ENCODE measurements around the gene GABRB2.

Gene GABRB2

GRCh38 chr5:161546470-161547301 lies at the start of gene GABRB2:
GABRB2 (minus strand) TSS chr5:161546725; CDS start chr5:161546643, 82 bp downstream.
- peak within 1 kb of the TSS; percentile 22 for H3K4me3 ChIP-seq (ENCODE audit: low read depth, low read length)
- TF ChIP-seq, protein P1, sequence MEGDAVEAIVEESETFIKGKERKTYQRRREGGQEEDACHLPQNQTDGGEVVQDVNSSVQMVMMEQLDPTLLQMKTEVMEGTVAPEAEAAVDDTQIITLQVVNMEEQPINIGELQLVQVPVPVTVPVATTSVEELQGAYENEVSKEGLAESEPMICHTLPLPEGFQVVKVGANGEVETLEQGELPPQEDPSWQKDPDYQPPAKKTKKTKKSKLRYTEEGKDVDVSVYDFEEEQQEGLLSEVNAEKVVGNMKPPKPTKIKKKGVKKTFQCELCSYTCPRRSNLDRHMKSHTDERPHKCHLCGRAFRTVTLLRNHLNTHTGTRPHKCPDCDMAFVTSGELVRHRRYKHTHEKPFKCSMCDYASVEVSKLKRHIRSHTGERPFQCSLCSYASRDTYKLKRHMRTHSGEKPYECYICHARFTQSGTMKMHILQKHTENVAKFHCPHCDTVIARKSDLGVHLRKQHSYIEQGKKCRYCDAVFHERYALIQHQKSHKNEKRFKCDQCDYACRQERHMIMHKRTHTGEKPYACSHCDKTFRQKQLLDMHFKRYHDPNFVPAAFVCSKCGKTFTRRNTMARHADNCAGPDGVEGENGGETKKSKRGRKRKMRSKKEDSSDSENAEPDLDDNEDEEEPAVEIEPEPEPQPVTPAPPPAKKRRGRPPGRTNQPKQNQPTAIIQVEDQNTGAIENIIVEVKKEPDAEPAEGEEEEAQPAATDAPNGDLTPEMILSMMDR (IDR thresholded peaks at IDR 0.05; ENCODE audit: borderline replicate concordance, insufficient read depth, low read depth, low read length): no peak

GRCh38 chr5:161585798-161586197 lies 39.3 kb upstream of the GABRB2 start:
- no peak overlapping the region for H3K4me3 ChIP-seq (ENCODE audit: low read depth, low read length)
- TF ChIP-seq, protein P1 (IDR thresholded peaks at IDR 0.05; ENCODE audit: borderline replicate concordance, insufficient read depth, low read depth, low read length): no peak

DNA sequence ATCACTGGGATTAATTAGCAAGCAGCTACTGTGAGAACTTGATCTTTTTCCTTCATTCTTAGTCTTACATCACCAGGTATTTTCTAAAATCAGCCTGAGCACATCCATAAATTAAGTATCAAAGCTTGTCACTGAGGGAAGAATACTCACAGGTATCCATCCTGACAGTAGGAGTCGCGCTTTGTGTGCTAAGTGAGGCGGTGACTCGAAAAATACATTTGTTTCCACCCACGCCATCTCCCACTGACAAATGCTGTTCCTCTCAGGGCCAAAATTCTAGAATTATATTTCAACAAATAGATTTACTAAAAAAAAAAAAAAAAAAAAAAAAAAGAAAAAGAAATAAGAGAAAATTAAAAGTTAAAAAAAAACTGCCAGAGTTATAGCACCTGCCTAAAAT lies 34.1 kb upstream of the GABRB2 start:
- no peak overlapping the region for H3K4me3 ChIP-seq (ENCODE audit: low read depth, low read length)
- TF ChIP-seq, protein P1 (IDR thresholded peaks at IDR 0.05; ENCODE audit: borderline replicate concordance, insufficient read depth, low read depth, low read length): no peak

DNA sequence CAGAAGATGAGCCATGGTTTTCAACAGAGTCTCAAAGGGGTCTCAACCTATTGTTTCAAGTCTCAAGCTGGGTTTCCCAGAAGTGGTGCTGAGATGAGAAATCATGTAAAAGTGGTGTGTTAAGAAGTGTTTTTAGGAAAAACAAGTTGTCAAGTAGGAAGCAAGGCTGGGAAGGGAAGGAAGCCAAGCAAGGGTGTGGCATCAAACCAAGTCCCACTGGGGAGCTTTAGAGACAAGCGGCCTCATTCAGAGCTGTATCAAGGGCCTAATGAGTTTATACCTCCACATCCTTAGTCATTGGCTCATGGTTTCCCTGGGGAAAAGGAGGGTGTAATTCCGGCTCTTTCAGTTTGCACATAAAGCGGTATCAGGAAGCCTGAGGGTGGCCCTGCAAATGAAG lies 26.4 kb upstream of the GABRB2 start:
- TF ChIP-seq, protein P1 (IDR thresholded peaks at IDR 0.05; ENCODE audit: borderline replicate concordance, insufficient read depth, low read depth, low read length): no peak
- no peak overlapping the region for H3K4me3 ChIP-seq (ENCODE audit: low read depth, low read length)

DNA sequence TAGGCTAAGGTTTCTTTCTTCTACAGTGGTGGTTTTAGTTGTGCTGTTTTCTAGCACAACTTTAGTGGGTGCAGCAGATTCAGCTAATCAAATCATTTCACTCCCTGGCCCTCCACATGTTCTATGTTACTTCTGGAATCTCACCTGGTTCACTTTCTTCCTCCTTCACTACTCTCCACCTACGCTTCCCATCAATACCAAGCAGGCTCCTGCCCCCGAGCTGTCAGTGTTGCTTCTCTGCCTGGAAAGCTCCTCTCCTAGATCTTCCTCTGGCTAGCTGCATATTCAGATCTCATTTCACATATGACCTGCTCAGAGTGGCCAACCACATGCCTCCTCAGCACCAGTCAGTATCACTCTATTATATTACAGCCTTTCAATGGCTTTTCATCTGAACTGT lies 19.6 kb upstream of the GABRB2 start:
- H3K4me3 ChIP-seq (ENCODE audit: low read depth, low read length): no peak overlapping the region
- TF ChIP-seq, protein P1 (IDR thresholded peaks at IDR 0.05; ENCODE audit: borderline replicate concordance, insufficient read depth, low read depth, low read length): no peak

GRCh38 chr5:161562446-161562845 lies 15.9 kb upstream of the GABRB2 start:
- TF ChIP-seq, protein P1 (IDR thresholded peaks at IDR 0.05; ENCODE audit: borderline replicate concordance, insufficient read depth, low read depth, low read length): no peak
- H3K4me3 ChIP-seq (ENCODE audit: low read depth, low read length): no peak overlapping the region

DNA sequence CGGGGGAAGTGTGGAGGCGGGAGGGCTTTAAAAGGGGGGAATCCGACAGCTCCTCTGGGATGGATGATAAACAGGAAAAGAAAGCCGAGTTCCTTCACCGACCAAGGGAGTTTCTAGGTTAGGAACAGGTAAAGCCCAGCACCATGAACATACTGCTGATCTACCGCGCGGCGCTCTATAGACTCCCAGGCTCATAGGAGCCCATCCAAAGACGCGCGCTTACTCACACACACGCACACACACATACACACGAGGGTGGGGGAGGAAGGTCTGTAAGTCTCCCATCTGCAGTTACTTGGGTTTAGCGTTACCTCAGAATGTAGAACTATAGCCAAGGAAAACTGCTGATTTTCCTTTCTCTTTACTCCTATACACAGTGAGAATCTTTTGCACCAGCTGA lies 2.6 kb upstream of the GABRB2 start:
- TF ChIP-seq, protein P1 (IDR thresholded peaks at IDR 0.05; ENCODE audit: borderline replicate concordance, insufficient read depth, low read depth, low read length): no peak
- H3K4me3 ChIP-seq (ENCODE audit: low read depth, low read length): no peak overlapping the region

Data from GM12875 (cell line).